Mucosa of rectum (tissue), 2 donors: ENCODE measurements around the gene SYT3.
"Not testable (repeated sequence)": the region's sequence is repeated elsewhere in the genome, so short reads cannot be mapped to it uniquely, and the experiment has no call there.

ENCODE experiments used
- H3K27ac ChIP-seq, 2 donors: one replicate each; pipeline ENCODE4 v1.7.0; 2013; ENCODE audit warnings: inconsistent platforms in 2 of 2, low read depth in 2 of 2, low read length in 2 of 2
- H3K27me3 ChIP-seq, 2 donors: one replicate each; pipeline ENCODE4 v1.7.0; 2013; ENCODE audit warnings: low read length in 2 of 2; ENCODE audit not compliant: control insufficient read depth in 2 of 2, insufficient read depth in 2 of 2
- H3K36me3 ChIP-seq, 2 donors: one replicate each; pipeline ENCODE4 v1.7.0; 2013; ENCODE audit warnings: low read length in 2 of 2; ENCODE audit not compliant: control insufficient read depth in 2 of 2, insufficient read depth in 2 of 2
- H3K4me1 ChIP-seq, 2 donors: one replicate each; pipeline ENCODE4 v1.7.0; 2013; ENCODE audit warnings: low read length in 2 of 2, mild to moderate bottlenecking in 1 of 2; ENCODE audit not compliant: control insufficient read depth in 2 of 2, insufficient read depth in 2 of 2
- H3K4me3 ChIP-seq, 2 donors: one replicate each; pipeline ENCODE4 v1.7.0; 2013; ENCODE audit warnings: low read length in 2 of 2
- H3K9ac ChIP-seq, 2 donors: one replicate each; pipeline ENCODE4 v1.7.0; 2013; ENCODE audit warnings: low read length in 2 of 2, low read depth in 1 of 2, mild to moderate bottlenecking in 1 of 2
- H3K9me3 ChIP-seq, 2 donors: one replicate each; pipeline ENCODE4 v1.7.0; 2013; ENCODE audit warnings: low read length in 2 of 2; ENCODE audit not compliant: control insufficient read depth in 2 of 2
- donor health status: healthy.
- donor health status: Normal muscosa, but diverticular disease.

Gene SYT3

GRCh38 chr19:50602935-50603334, 36.7 kb downstream of the SYT3 start:
- Histone ChIP-seq H3K4me3 (no peak overlapping the region), H3K36me3 (no peaks in the 10 kb centered on the region), H3K4me1 (no peaks in the 10 kb centered on the region), H3K9me3 (no peaks in the 10 kb centered on the region), H3K9ac (no peak overlapping the region), H3K27ac (no peak overlapping the region), H3K27me3 (peaks cover 0 to 4% of the 10 kb centered on the region in 2 donors)

- Histone ChIP-seq H3K36me3 (no peaks in the 10 kb centered on the region), H3K4me3 (no peak overlapping the region), H3K9ac (no peak overlapping the region), H3K9me3 (no peaks in the 10 kb centered on the region), H3K27me3 (peaks cover 0 to 4% of the 10 kb centered on the region in 2 donors), H3K27ac (no peak overlapping the region), H3K4me1 (no peaks in the 10 kb centered on the region)
Measured at GRCh38 chr19:50602496-50602895, 37.2 kb downstream of the SYT3 start.

- Histone ChIP-seq H3K4me1 (no peaks in the 10 kb centered on the region), H3K27ac (no peak overlapping the region), H3K36me3 (no peaks in the 10 kb centered on the region), H3K27me3 (peaks cover 0 to 4% of the 10 kb centered on the region in 2 donors), H3K9me3 (no peaks in the 10 kb centered on the region), H3K9ac (no peak overlapping the region), H3K4me3 (no peak overlapping the region)
Measured at GRCh38 chr19:50602089-50602422, 37.6 kb downstream of the SYT3 start.

GRCh38 chr19:50601407-50602088, 38.1 kb downstream of the SYT3 start:
- Histone ChIP-seq H3K4me3 (no peak overlapping the region), H3K36me3 (no peaks in the 10 kb centered on the region), H3K27ac (no peak overlapping the region), H3K9me3 (no peaks in the 10 kb centered on the region), H3K27me3 (peaks cover 0 to 4% of the 10 kb centered on the region in 2 donors), H3K4me1 (no peaks in the 10 kb centered on the region), H3K9ac (no peak overlapping the region)

- Histone ChIP-seq H3K9ac (no peak overlapping the region), H3K4me3 (no peak overlapping the region), H3K9me3 (no peaks in the 10 kb centered on the region), H3K27me3 (peaks cover 0 to 2% of the 10 kb centered on the region in 2 donors), H3K27ac (no peak overlapping the region), H3K4me1 (no peaks in the 10 kb centered on the region), H3K36me3 (no peaks in the 10 kb centered on the region)
Measured at GRCh38 chr19:50599427-50599826, 40.3 kb downstream of the SYT3 start.

- no peaks in the 10 kb centered on the region for H3K36me3 ChIP-seq
- no peak overlapping the region for H3K9ac ChIP-seq
- H3K9me3 ChIP-seq = no peaks in the 10 kb centered on the region
- no peaks in the 10 kb centered on the region for H3K4me1 ChIP-seq
- H3K27ac ChIP-seq = no peak overlapping the region
- H3K4me3 ChIP-seq = no peak overlapping the region
- no peaks in the 10 kb centered on the region for H3K27me3 ChIP-seq
Measured at GRCh38 chr19:50590191-50590590, 49.5 kb downstream of the SYT3 start.

- H3K27me3 ChIP-seq, H3K4me3 ChIP-seq, H3K27ac ChIP-seq, H3K9ac ChIP-seq, H3K4me1 ChIP-seq, H3K9me3 ChIP-seq, H3K36me3 ChIP-seq: not testable (repeated sequence)
Measured at GRCh38 chr19:50581795-50582660, 57.7 kb downstream of the SYT3 start.

- H3K9me3 ChIP-seq = no peaks in the 10 kb centered on the region
- no peaks in the 10 kb centered on the region for H3K27me3 ChIP-seq
- no peaks in the 10 kb centered on the region for H3K4me1 ChIP-seq
- no peaks in the 10 kb centered on the region for H3K36me3 ChIP-seq
- H3K27ac ChIP-seq = no peak overlapping the region
- H3K9ac ChIP-seq = no peak overlapping the region
- no peak overlapping the region for H3K4me3 ChIP-seq
Measured at GRCh38 chr19:50580970-50581634, 58.6 kb downstream of the SYT3 start.

GRCh38 chr19:50580240-50580639, 59.4 kb downstream of the SYT3 start:
- no peak overlapping the region for H3K27ac ChIP-seq
- H3K9me3 ChIP-seq = no peaks in the 10 kb centered on the region
- H3K4me3 ChIP-seq = no peak overlapping the region
- no peaks in the 10 kb centered on the region for H3K36me3 ChIP-seq
- no peaks in the 10 kb centered on the region for H3K4me1 ChIP-seq
- no peak overlapping the region for H3K9ac ChIP-seq
- no peaks in the 10 kb centered on the region for H3K27me3 ChIP-seq

GRCh38 chr19:50576769-50577168, 62.9 kb downstream of the SYT3 start:
- not testable (repeated sequence) for H3K9ac ChIP-seq, H3K27ac ChIP-seq, H3K36me3 ChIP-seq, H3K27me3 ChIP-seq, H3K9me3 ChIP-seq, H3K4me1 ChIP-seq, H3K4me3 ChIP-seq
